GM13976 (cell line): ENCODE results near the gene FAM177A1.
"Not testable (repeated sequence)": the region's sequence is repeated elsewhere in the genome, so short reads cannot be mapped to it uniquely, and the experiment has no call there.

Experiments
- DNase-seq: peaks from one replicate; pipeline ENCODE4 v3.0.0; 2012; ENCODE audit warnings: low spot score
- CTCF ChIP-seq: IDR thresholded peaks from 2 replicates; pipeline ENCODE4 v1.5.1; 2012; ENCODE audit warnings: borderline replicate concordance, mild to moderate bottlenecking; ENCODE audit not compliant: insufficient read depth; ENCODE audit errors: extremely low read depth, missing control alignments, control extremely low read depth
- in situ Hi-C: fragments of 300-500 bp; cut with MboI; formaldehyde crosslinking; loops from one replicate; pipeline ENCODE4 v1.12.0; 2022; ENCODE audit warnings: low sequenced_read_pairs, mixed read lengths, inconsistent platforms; ENCODE audit not compliant: unreplicated experiment

Gene FAM177A1

GRCh38 chr14:35020713-35021112 lies 25.4 kb upstream of the FAM177A1 start:
- no peak for TF ChIP-seq CTCF
- in situ Hi-C loops, result no loop called here
- DNase-seq, result no peak

DNA sequence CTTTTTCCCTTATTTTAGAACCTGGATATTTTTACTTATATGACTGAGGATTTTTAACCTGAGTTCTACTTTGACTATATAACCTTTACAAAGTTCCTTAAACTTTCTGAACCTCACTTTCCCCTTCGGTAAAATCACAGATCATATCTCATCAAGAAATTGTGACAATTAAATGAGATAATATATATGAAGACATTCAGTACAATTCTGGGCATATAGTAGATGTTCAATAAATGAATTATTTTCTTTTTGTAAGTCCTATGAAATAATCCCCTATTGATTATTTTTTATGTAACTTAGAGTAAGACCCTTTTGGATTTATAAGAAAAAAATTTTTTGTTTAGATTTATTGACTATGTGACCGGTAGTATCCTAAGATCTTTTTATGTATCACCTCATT lies 17.6 kb upstream of the FAM177A1 start:
- in situ Hi-C loops, result no loop called here
- TF ChIP-seq CTCF, result no peak
- no peak for DNase-seq

GRCh38 chr14:35032562-35032961 lies 13.5 kb upstream of the FAM177A1 start:
- no peak for DNase-seq
- no peak for TF ChIP-seq CTCF
- in situ Hi-C loops, result no loop called here

GRCh38 chr14:35034440-35034833 lies 11.6 kb upstream of the FAM177A1 start:
- TF ChIP-seq CTCF, result no peak
- DNase-seq, result no peak
- in situ Hi-C loops, result no loop called here

DNA sequence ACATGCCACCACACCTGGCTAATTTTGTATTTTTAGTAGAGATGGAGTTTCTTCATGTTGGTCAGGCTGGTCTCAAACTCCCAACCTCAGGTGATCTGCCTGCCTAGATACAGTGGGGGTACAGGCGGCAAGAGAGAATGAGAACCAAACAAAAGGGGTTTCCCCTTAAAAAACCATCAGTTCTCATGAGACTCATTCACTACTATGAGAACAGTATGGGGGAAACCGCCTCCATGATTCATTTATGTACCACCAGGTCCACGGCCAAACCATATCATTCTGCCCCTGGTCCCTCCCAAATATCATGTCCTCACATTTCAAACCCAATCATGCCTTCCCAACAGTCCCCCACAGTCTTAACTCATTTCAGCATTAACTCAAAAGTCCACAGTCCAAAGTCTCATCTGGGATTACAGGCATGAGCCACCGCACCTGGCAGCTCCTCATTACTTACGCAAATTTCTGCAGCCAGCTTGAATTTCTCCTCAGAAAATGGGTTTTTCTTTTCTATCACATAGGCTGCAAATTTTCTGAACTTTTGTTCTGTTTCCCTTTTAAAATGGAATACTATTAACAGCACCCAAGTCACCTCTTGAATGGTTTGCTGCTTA lies 11.0 kb upstream of the FAM177A1 start:
- DNase-seq, in situ Hi-C loops: not testable (repeated sequence)

GRCh38 chr14:35038312-35038711 lies 7.8 kb upstream of the FAM177A1 start:
- in situ Hi-C loops, DNase-seq: not testable (repeated sequence)

DNA sequence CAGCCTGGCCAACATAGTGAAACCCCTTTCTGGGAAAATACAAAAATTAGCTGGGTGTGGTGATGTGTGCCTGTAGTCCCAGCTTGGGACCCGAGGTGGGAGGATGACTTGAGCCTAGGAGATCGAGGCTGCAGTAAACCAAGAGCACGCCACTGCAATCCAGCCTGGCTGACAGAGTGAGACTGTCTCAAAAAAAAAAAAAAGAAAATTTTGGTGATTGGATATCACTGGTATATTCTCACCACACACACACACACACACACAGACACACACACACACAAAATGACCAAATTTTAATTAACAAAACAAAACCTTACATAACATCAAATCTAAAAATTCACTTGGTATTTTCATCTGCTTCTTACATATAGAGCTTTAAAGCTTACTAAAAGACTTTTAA lies 3.4 kb upstream of the FAM177A1 start:
- in situ Hi-C loops, result no loop called here
- no peak for TF ChIP-seq CTCF
- no peak for DNase-seq

- in situ Hi-C loops, result no loop called here
- no peak for TF ChIP-seq CTCF
- DNase-seq, result no peak
Measured at GRCh38 chr14:35043046-35043445, 3.0 kb upstream of the FAM177A1 start.
